Uterus (tissue), 2 donors: Measurements from ENCODE around the gene RILPL2.

Experiments
- CTCF ChIP-seq, 4 experiments: fragments of 200-600 bp in 2 of 4; fragments of 450-650 bp in 2 of 4; sonication (generic) in 2 of 4; IDR thresholded peaks; one replicate each; pipeline ENCODE4 v1.5.1; 2016 to 2019; ENCODE audit warnings: antibody characterized with exemption in 4 of 4, mild to moderate bottlenecking in 2 of 4, moderate library complexity in 1 of 4
- POLR2A ChIP-seq, 2 donors: fragments of 450-650 bp; IDR thresholded peaks; one replicate each; pipeline ENCODE4 v1.6.1; 2016; ENCODE audit warnings: antibody characterized with exemption in 2 of 2, mild to moderate bottlenecking in 1 of 2, moderate library complexity in 1 of 2

DNA sequence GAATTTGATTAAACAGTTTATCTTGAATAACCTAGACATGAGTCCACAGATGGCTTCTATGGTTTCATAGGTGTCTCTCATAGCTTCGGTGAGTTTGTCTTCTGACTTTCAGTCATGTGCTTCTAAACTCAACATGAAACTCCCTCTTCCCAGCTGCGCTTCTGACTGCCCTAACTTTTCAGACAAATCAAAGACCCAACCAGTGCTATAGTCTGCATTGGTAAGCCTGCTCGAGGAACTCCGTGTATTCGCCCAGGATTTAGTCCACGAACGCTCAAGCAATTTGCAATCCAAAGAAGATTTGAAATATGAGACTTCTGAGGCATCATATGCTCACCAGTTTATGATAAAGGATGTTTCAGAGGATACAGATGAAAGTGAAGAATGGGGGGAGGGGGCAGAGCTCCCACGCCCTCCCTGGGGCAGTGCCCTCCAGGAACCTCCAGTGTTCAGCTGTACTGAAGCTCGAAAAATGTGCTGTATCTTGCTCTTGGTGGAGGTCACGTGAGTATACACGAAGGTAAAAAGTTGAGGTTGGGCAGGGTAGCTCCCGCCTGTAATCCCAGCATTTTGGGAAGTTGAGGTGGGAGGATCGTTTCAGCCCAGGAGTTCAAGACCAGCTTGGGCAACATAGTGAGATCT lies 5.2 kb upstream of the RILPL2 start:
- no peak for TF ChIP-seq CTCF (IDR thresholded peaks at IDR 0.05)
- TF ChIP-seq POLR2A (IDR thresholded peaks at IDR 0.05) = no peak
